GM12878 (cell line): Measurements from ENCODE around the gene C16orf95. TPM values are rescaled to one million over a fixed set of nuclear protein-coding genes. Genes with fewer than 3 reads are reported as not detected.

Source experiments
- ATAC-seq: fragments of 200-7000 bp; cut with Tn5 transposase; 3 replicates; pipeline ENCODE4 v1.9.1; 2020; ENCODE audit warnings: mild to moderate bottlenecking, moderate library complexity
- BruUV-seq: library from RNA; stranded (reverse); fragments of 400-500 nt; replicated peaks from 2 replicates; lab custom pipeline; 2021; lab: Mats Ljungman, UMichigan
- CTCF ChIA-PET: fragments of 300-600 bp; sonication (Branson Sonifier 250); formaldehyde crosslinking; extraction: SDS; loops from one replicate; lab custom pipeline; 2021; ENCODE audit warnings: inconsistent platforms; lab: Yijun Ruan, JAX
- POLR2A ChIA-PET: fragments of 350-600 bp; formaldehyde crosslinking; extraction: SDS; loops from one replicate; lab custom pipeline; 2021; ENCODE audit warnings: inconsistent platforms; lab: Charles Lee
- RAD21 ChIA-PET: fragments of 300-600 bp; sonication (Branson Sonifier 250); formaldehyde crosslinking; loops from one replicate; lab custom pipeline; 2023; ENCODE audit warnings: antibody characterized with exemption; ENCODE audit not compliant: unreplicated experiment; lab: Charles Lee
- SMC1A ChIA-PET: fragments of 300-600 bp; sonication (Branson Sonifier 250); formaldehyde crosslinking; loops from one replicate; lab custom pipeline; 2023; ENCODE audit not compliant: unreplicated experiment, uncharacterized antibody; lab: Charles Lee
- DNase-seq: peaks from one replicate; pipeline ENCODE4 v3.0.0-alpha.2; 2011; ENCODE audit warnings: low read depth, low spot score
- FAIRE-seq: peaks from 3 replicates; lab custom pipeline; 2011; peaks lifted over from hg19 to GRCh38; lab: Jason Lieb, UNC
- H2AFZ ChIP-seq: 2 replicates; pipeline ENCODE4 v1.6.0; 2011; ENCODE audit warnings: low read depth, low read length, control low read depth; ENCODE audit not compliant: control insufficient read depth
- H3K27ac ChIP-seq: 2 replicates; pipeline ENCODE4 v1.5.1; 2011; ENCODE audit warnings: control low read depth; ENCODE audit not compliant: control insufficient read depth, insufficient read depth
- H3K27me3 ChIP-seq, 2 experiments: replicated peaks in 1 of 2; 2 replicates each; pipeline versions ENCODE4 v1.6.0 to v1.6.1; 2011; ENCODE audit warnings: low read length in 1 of 2; ENCODE audit not compliant: control insufficient read depth in 2 of 2, insufficient read depth in 2 of 2
- H3K36me3 ChIP-seq, 2 experiments: 2 replicates each; pipeline ENCODE4 v1.5.1; 2011; ENCODE audit warnings: low read length in 1 of 2; ENCODE audit not compliant: control insufficient read depth in 2 of 2, insufficient read depth in 2 of 2
- H3K4me1 ChIP-seq: 2 replicates; pipeline ENCODE4 v1.6.1; 2011; ENCODE audit warnings: mild to moderate bottlenecking, low read length, moderate library complexity, mixed read lengths; ENCODE audit not compliant: control insufficient read depth, insufficient read depth
- H3K4me2 ChIP-seq: 2 replicates; pipeline ENCODE4 v1.6.0; 2011; ENCODE audit warnings: control low read depth; ENCODE audit not compliant: control insufficient read depth, insufficient read depth
- H3K4me3 ChIP-seq: fragments of 200-600 bp; sonication (generic); 2 replicates; pipeline ENCODE4 v1.5.1; 2016
- H3K79me2 ChIP-seq: 2 replicates; pipeline ENCODE4 v1.6.0; 2011; ENCODE audit warnings: low read length; ENCODE audit not compliant: control insufficient read depth, insufficient read depth
- H3K9ac ChIP-seq: 2 replicates; pipeline ENCODE4 v1.8.0; 2011; ENCODE audit warnings: low read length, control low read depth, mixed read lengths; ENCODE audit not compliant: control insufficient read depth, insufficient read depth
- H3K9me3 ChIP-seq: replicated peaks from 3 replicates; pipeline ENCODE4 v1.5.1; 2011; ENCODE audit warnings: mild to moderate bottlenecking, low read length; ENCODE audit not compliant: control insufficient read depth, insufficient read depth
- H4K20me1 ChIP-seq: 2 replicates; pipeline ENCODE4 v1.6.0; 2011; ENCODE audit not compliant: control insufficient read depth, insufficient read depth
- E2F4 ChIP-seq: IDR thresholded peaks from 2 replicates; pipeline ENCODE4 v1.6.1; 2012; ENCODE audit warnings: low read depth, low read length, improper control_type of control experiment
- HDGF ChIP-seq: fragments of 450-650 bp; IDR thresholded peaks from 2 replicates; pipeline ENCODE4 v1.6.1; 2016; ENCODE audit warnings: antibody characterized with exemption
- POLR2A ChIP-seq: IDR thresholded peaks from 2 replicates; pipeline ENCODE4 v1.6.1; 2011; ENCODE audit warnings: low read depth, mild to moderate bottlenecking, low read length
- SMAD1 ChIP-seq: fragments of 450-650 bp; IDR thresholded peaks from 2 replicates; pipeline ENCODE4 v1.6.1; 2018; ENCODE audit warnings: mild to moderate bottlenecking, low read depth; ENCODE audit not compliant: partially characterized antibody
- SREBF1 ChIP-seq: IDR thresholded peaks from 2 replicates; pipeline ENCODE4 v1.6.1; 2012; ENCODE audit warnings: mild to moderate bottlenecking, low read length
- WGBS: methylation state at CpG from one replicate; pipeline ENCODE4 v1.1.6; 2016; ENCODE audit warnings: low lambda C conversion rate; ENCODE audit not compliant: insufficient replicate concordance, insufficient coverage; ENCODE audit errors: missing lambda C conversion rate; 5-methylcytosine and 5-hydroxymethylcytosine counted together
- in situ Hi-C: fragments of 300-500 bp; cut with MboI; formaldehyde crosslinking; loops from 9 replicates; pipeline ENCODE4 v1.14.3; 2018; ENCODE audit warnings: mixed read lengths
- intact Hi-C: fragments of 100-400 bp; cut with micrococcal nuclease; formaldehyde crosslinking; loops from one replicate; pipeline ENCODE4 v1.14.2; 2022; ENCODE audit not compliant: unreplicated experiment
- polyA plus RNA-seq, 11 experiments: library from polyadenylated mRNA; depleted of rRNA in 4 of 11; unstranded in 6 of 11; stranded (reverse) in 5 of 11; fragments of >200 nt; fragmentation: Nextera tagmentation in 4 of 11; fragmentation: Illumina TruSeq in 1 of 11; extraction: Ambion mirVana in 4 of 11; extraction: Trizol in 1 of 11; gene quantifications; 1 replicate in 1 of 11; 2 replicates in 10 of 11; pipeline versions ENCODE4 v1.2.1 to v1.2.3, GENCODE V29; 2011 to 2016; ENCODE audit warnings: inconsistent platforms in 2 of 11, missing spikeins in 2 of 11, low read depth in 1 of 11
- total RNA-seq, 4 experiments: library from RNA; depleted of rRNA in 3 of 4; stranded (reverse); fragments of >200 nt in 3 of 4; fragmentation: Illumina TruSeq in 1 of 4; extraction: Trizol in 1 of 4; gene quantifications; 2 replicates each; pipeline versions ENCODE4 v1.2.1 to v1.2.3, GENCODE V29; 2013 to 2021

The C16orf95 gene
- total and polyA plus RNA-seq, 10 of the 15 experiments (the other 5 are each of a cell fraction or from before 2014, with no cell fraction given), result 0.90 to 22.7 (median 6.0) TPM

GRCh38 chr16:87334651-87335624, 17.7 kb upstream of the C16orf95 start:
- POLR2A ChIA-PET, result no interaction called here
- H3K9me3 ChIP-seq, result no peaks in the 10 kb centered on the region
- RAD21 ChIA-PET, result no interaction called here
- no peak overlapping the region for H2AFZ ChIP-seq
- TF ChIP-seq HDGF, result no peak
- TF ChIP-seq SMAD1, result no peak
- TF ChIP-seq SREBF1, result no peak
- no peak overlapping the region for H3K4me2 ChIP-seq
- no peak for ATAC-seq
- SMC1A ChIA-PET, result no interaction called here
- no peak for DNase-seq
- no peak overlapping the region for H3K9ac ChIP-seq
- no peaks in the 10 kb centered on the region for H3K27me3 ChIP-seq
- H3K4me1 ChIP-seq, result peaks cover 4% of the 10 kb centered on the region; the same call in 1 of the 2 replicates
- H3K4me3 ChIP-seq, result no peak overlapping the region
- peaks cover 11 to 34% of the 10 kb centered on the region in 2 experiments for H3K36me3 ChIP-seq
- CTCF ChIA-PET, result interaction anchor here (0.6 kb wide), 1 partner anchor 591 kb away, joined by 3 read pairs; no protein-coding TSS in a partner anchor
- no peak overlapping the region for H3K27ac ChIP-seq
- intact Hi-C loops, result no loop called here
- no peak for FAIRE-seq
- H4K20me1 ChIP-seq, result no peaks in the 10 kb centered on the region
- no peaks in the 10 kb centered on the region for H3K79me2 ChIP-seq
- 92% methylated on average over 27 of the region's 29 CpGs for WGBS
- no TSS peak for BruUV-seq
- in situ Hi-C loops, result no loop called here

- Histone ChIP-seq H3K27ac (no peak overlapping the region), H3K9ac (no peak overlapping the region), H3K4me1 (peaks cover 4% of the 10 kb centered on the region; the same call in 1 of the 2 replicates), H3K27me3 (no peaks in the 10 kb centered on the region), H3K4me2 (no peak overlapping the region), H3K9me3 (no peaks in the 10 kb centered on the region), H3K4me3 (no peak overlapping the region), H2AFZ (no peak overlapping the region), H3K36me3 (peaks cover 11 to 34% of the 10 kb centered on the region in 2 experiments), H3K79me2 (no peaks in the 10 kb centered on the region), H4K20me1 (no peaks in the 10 kb centered on the region)
- TF ChIP-seq POLR2A, result 0 out of 2 replicates have a peak, but pooled peaks have one; percentile 28
- no peak for TF ChIP-seq E2F4
- CTCF ChIA-PET, result interaction anchor here (0.7 kb wide), 1 partner anchor 47 kb away, joined by 3 read pairs; no protein-coding TSS in a partner anchor
- ATAC-seq (no peak), DNase-seq (no peak), FAIRE-seq (no peak)
- POLR2A ChIA-PET, result no interaction called here
- RAD21 ChIA-PET, result no interaction called here
- SMC1A ChIA-PET, result no interaction called here
- in situ Hi-C loops (no loop called here), intact Hi-C loops (no loop called here)
- 95% methylated on average over 37 of the region's 41 CpGs for WGBS
- BruUV-seq, result no TSS peak
These were observed 16.6 kb upstream of the C16orf95 start for GRCh38 chr16:87333581-87334331.
